ES-I3 (cell line): ENCODE results near the gene CSAD.

ENCODE experiments used
- H3K36me3 ChIP-seq: 2 replicates; pipeline ENCODE4 v1.6.1; 2013; ENCODE audit warnings: mild to moderate bottlenecking, low read length, control low read depth, moderate library complexity; ENCODE audit not compliant: insufficient read depth
- H3K4me1 ChIP-seq: 2 replicates; pipeline ENCODE4 v1.6.1; 2013; ENCODE audit warnings: mild to moderate bottlenecking, control low read depth, low read length; ENCODE audit not compliant: insufficient read depth
- H3K9ac ChIP-seq: 2 replicates; pipeline ENCODE4 v1.6.1; 2013; ENCODE audit warnings: low read depth, mild to moderate bottlenecking, low read length, moderate library complexity
- H3K9me3 ChIP-seq: 2 replicates; pipeline ENCODE4 v1.6.1; 2013; ENCODE audit warnings: mild to moderate bottlenecking, low read length, moderate library complexity; ENCODE audit not compliant: control insufficient read depth, insufficient read depth

Gene CSAD

DNA sequence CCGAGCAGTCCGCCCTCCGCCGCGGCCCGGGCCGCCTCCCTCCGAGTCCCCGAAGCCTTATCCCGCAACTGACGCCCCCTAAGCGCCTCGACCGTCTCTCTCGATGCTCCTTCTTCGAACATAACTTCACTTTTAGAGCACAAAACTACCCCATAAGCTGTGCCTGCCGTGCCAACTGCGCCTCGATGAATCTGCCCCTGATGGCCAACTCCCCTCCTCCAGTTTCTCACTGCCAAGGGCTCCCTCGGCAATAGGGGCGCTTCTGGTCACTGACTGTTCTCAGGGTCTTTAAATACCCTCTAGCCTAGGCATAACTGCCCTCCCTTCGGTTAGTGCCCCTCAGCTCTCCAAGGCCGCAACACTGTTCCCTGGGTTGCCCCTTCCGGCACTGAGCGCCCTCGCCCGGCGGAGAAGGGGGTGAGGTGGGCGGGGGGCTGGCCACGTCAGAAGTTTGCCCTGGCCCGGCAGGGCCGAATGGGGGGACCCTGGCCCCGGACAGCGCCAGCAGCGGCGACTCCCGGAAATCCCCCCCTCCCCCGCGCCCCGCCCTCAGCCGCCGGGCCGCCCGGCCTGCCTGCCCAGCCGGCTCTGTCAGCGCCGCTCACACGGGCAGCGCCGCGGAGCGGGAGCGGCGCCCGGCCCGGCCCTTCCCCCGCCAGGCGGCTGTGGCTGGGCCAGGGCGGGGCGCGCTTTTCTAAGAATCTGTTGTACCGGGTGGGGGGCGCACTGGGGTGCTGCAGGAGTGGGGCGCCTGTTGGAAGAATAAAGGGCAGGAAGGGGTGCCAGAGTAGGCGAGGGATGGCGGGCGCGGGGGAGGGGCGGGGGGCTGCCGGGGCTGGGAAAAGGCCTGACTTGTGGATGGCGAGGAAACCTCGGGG is 40.7 kb upstream of the CSAD start:
- Histone ChIP-seq H3K4me1 (peaks cover 44% of the 10 kb centered on the region), H3K9ac (peak overlapping the region; percentile 52), H3K9me3 (no peaks in the 10 kb centered on the region), H3K36me3 (no peaks in the 10 kb centered on the region)

DNA sequence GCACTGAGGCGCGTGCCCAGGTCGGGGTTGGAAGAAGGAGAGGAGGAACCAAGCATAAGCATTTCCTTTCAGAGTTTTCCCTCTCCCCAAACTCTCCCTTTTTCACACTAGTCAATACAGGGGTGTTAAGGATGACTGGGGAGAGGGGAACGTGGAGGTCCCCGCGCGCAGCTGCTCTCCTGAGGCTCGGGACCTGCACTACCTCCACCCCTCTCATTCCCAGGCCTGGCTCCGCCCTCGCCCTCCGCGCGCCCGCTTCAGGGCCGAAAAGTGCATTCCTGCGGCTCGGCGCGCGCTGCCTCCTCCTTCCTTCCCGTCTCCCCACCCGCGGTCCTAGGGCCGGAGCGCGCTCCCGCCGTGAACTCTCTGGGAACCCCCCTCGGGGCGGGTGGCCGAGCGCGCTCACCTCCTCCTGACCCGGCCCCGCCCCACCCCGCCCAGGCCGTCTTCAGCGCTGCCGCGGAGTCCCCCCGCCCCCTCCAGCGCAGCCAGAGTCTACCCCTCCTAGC is 40.0 kb upstream of the CSAD start:
- no peaks in the 10 kb centered on the region for H3K36me3 ChIP-seq
- H3K9me3 ChIP-seq, result no peaks in the 10 kb centered on the region
- peaks cover 49% of the 10 kb centered on the region for H3K4me1 ChIP-seq
- H3K9ac ChIP-seq, result peak overlapping the region; percentile 52

DNA sequence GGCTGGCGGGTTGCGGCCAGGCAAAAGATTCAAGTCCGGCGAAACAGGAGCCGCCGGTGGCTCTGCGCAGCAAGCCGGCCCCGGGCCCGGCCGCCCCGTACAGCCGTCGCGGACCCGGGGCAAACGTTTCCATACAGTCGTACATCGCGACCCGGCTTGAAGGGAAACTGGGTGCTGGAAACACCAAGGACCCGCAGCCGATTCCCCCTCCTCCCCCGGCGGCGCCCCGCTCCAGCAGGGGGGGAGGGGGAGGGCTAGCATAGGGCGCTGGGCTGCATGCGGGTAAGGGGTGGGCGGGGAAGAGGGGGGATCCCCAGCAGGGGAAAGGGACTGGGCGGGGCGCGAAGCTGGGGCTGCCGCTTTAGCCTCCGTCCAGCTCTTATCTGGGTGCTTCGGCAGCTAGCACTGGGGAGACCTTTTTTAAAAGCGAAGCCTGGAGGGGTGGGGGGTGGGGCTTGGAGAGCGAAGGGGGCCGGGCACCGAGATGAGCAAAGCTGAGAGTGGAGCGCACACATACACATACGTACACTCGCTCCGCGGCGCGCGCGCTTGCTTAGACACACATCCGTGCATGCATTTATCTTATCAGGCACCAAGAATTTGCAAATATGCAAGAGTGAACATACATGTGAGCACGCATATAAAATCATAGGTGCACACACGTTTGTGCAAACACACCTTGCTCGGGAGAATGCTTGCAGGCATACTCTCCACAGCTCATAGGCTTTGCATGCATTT is 39.4 kb upstream of the CSAD start:
- Histone ChIP-seq H3K9me3 (no peaks in the 10 kb centered on the region), H3K4me1 (peaks cover 49% of the 10 kb centered on the region), H3K9ac (peak overlapping the region; percentile 52; the same call in 1 of the 2 replicates), H3K36me3 (no peaks in the 10 kb centered on the region)

DNA sequence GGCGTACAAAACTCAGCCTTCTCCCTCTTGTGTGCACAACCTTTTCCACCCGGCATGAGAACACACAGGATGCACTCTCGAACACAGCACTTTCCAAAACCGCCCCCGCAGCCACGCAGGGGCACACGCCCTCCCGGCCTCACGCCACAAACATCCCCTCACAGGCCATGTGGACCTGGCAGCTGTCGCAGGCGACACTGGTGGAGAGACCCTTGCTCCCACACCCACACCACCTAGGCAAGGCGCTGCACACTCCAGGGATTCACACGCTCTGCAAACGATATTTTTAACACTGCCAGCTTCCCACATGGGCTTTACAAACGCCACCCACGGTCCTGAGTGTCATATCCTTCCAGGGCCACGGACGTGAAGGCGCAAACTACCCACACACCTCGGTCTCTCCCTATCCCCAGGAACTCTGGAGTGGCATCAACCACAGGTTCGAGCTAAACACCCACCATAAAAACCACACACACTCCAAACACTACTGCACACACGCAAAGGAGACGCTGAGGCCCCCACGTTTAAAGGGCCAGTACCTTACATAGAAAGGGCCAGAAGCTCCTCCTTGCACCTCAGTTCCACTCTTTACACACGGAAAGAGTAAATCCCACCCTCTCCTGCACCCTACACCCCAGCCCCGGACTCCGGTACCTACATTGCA is 38.7 kb upstream of the CSAD start:
- Histone ChIP-seq H3K4me1 (peaks cover 50% of the 10 kb centered on the region), H3K9ac (peak overlapping the region; percentile 52; the same call in 1 of the 2 replicates), H3K9me3 (no peaks in the 10 kb centered on the region), H3K36me3 (no peaks in the 10 kb centered on the region)

DNA sequence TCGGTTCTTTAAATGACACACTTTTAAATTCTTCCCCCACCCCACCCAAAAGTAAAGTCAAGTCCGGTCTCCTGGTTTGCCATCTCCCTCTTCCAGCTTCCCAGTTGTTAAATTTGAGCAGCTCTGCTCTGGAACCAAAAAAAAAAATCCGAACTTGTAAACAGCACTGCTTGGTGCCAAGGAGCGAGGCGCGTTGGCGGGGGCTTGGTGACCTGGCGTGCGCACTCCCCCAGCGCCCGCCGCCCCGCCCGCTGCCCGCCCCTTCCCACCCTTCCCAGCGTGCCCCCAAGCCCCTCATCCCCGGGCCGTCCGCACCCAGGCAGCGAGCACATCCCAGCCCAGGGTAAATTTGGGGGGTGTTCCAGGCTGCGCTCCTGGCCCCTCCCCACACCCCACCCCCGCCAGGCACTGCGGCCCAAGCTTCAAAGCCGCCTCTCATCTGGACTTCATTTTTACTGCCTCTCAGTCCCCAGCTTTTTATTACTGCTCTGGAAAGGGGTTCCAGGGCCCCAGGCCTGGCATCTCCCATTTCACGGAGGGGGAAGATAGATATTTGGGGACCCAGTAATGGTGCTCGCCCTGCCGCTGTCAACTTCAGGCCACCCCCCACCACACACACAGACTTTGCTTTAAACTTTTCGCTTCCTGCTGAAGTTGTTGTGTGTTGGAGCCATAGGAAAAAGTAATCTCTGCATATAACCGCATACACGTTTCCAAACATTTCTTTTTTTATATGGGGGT is 38.0 kb upstream of the CSAD start:
- Histone ChIP-seq H3K36me3 (no peaks in the 10 kb centered on the region), H3K9ac (peak overlapping the region; percentile 52; the same call in 1 of the 2 replicates), H3K4me1 (peaks cover 50% of the 10 kb centered on the region), H3K9me3 (no peaks in the 10 kb centered on the region)

DNA sequence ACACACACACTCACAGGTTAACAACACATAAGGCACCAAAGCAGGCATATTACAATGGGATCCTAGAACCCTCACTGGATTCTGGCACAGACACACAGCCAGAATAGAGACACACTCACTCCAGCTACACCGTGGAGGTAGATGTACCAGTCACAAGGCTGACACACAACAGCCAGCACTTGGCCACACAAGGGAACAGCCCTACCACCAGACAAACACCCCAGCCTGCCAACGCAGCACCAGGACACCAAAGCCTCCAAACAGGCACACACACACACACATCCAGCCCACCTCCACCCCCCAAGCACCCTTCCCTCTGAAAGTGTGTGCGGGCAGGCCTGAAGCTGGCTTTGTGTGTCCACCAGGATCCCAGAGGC is 37.2 kb upstream of the CSAD start:
- peak overlapping the region; percentile 2; the same call in 1 of the 2 replicates for H3K9ac ChIP-seq
- no peaks in the 10 kb centered on the region for H3K36me3 ChIP-seq
- H3K9me3 ChIP-seq, result no peaks in the 10 kb centered on the region
- H3K4me1 ChIP-seq, result peaks cover 48% of the 10 kb centered on the region

DNA sequence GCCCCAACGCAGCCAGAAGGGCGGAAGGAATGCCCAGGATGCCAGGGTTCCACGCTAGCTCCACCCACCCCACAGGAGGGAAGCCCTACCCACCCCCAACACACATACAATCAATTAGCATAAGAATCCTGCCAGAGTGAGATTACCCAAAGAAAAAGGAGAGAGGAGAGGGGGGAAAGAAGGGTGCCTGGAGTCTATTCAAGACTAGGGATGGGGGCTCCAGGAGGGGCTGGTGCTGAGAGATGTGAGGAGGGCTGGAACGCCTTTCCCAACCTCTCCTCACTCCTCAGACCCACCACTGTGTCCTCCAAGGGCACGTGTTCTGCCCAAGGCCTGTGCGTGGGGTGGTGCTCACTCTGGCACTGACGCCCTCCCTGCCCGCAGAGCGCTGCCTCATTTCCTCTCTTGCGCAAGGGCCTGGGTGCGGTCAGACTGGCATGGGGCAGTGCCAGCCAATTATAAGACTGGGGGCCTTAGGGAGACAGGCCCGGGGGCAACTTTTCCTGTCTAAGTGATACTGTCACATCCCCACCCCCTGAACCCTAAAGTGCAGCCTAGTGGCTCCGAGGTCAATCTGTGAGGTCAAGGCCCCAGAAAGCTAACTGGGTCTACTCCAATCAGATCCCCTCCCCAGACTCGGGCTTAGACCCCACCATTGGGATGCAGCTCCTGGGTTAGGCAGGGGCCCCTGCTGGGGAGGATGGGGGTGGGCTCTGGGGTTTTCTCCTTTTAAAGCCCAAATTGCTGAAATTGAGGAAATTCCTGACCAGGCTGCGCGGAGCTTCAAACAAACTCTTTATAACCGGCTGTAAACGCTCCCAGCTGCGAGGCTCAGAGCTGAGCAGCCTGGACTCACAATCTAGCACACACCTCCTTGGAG is 36.6 kb upstream of the CSAD start:
- Histone ChIP-seq H3K36me3 (no peaks in the 10 kb centered on the region), H3K9ac (peak overlapping the region; percentile 11; the same call in 1 of the 2 replicates), H3K4me1 (peaks cover 42% of the 10 kb centered on the region), H3K9me3 (no peaks in the 10 kb centered on the region)

DNA sequence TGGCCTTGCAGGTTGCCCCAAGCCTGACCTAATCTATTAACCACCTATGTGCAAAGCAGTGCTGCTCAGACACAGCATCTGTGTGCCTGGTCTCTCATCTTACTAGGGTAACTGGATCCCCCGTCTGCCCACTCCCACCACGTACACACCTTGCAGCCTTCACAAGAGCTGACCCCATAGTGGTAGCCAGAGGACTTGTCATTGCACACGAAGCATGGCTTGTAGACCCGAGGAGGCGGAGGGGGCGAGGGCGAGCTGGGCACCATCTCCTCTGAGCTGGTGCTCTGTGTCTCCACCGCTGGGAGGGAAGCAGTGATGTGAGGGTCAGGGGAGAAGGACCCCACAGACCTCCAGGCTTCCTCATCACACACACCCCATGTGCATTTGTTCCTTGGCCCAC is 34.8 kb upstream of the CSAD start:
- Histone ChIP-seq H3K36me3 (no peaks in the 10 kb centered on the region), H3K4me1 (peaks cover 39% of the 10 kb centered on the region), H3K9ac (no peak overlapping the region), H3K9me3 (no peaks in the 10 kb centered on the region)

DNA sequence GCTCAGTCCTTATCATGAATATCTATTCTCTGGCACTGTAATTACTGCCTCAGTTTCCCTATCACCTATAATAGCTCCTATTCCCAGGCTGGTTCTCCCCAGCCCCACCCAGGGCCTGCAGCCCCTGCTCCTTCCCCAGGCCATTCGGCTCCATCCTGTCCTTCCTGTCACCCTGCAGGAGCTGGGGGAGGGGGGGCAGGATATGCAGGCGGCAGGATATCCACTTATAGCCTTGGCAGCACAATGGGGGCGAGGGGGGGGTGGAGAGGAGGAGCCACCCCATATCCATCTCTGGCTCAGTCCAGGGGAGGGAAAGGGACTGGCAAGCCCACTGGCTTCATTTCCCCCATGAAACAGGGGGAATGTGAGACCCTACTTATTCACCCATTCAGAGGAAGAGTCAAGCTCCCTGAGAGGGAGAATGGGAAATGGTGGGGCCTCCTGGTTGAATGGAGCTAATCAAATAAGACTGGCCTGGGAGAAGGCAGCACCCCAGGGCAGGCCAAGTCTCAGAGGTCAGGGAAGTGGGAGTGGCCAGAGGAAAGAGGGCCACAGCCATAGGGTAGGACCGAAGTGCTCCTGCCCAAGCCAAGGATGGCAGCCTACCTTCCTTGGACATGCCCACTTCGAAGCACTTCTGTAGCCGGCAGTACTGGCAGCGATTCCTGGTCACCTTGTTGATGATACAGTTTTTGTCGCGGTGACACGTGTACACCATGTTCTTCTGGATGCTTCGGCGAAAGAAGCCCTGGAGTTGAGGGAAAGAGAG is 34.1 kb upstream of the CSAD start:
- Histone ChIP-seq H3K4me1 (peaks cover 39% of the 10 kb centered on the region), H3K36me3 (no peaks in the 10 kb centered on the region), H3K9me3 (no peaks in the 10 kb centered on the region), H3K9ac (no peak overlapping the region)

DNA sequence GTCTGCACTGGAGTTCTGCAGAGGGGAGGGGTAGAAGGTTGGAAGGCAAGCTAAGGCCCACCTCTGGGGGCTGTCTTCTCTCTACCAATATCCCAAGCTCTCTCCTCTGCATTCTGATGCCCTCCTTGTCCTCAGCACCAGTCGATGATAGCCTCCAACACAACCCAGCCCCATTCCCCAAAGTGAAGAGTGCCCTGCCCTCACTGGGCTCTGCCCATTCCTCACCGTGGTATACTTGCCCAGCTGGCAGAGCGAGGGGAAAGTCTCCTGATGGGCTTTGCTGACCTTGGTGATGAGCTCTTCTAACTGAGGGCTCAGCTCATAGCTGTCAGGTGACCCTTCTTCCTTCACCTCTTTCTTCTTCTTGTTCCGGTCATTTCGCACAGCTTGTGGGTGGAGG is 33.5 kb upstream of the CSAD start:
- no peak overlapping the region for H3K9ac ChIP-seq
- H3K36me3 ChIP-seq, result no peaks in the 10 kb centered on the region
- peaks cover 39% of the 10 kb centered on the region for H3K4me1 ChIP-seq
- H3K9me3 ChIP-seq, result no peaks in the 10 kb centered on the region

DNA sequence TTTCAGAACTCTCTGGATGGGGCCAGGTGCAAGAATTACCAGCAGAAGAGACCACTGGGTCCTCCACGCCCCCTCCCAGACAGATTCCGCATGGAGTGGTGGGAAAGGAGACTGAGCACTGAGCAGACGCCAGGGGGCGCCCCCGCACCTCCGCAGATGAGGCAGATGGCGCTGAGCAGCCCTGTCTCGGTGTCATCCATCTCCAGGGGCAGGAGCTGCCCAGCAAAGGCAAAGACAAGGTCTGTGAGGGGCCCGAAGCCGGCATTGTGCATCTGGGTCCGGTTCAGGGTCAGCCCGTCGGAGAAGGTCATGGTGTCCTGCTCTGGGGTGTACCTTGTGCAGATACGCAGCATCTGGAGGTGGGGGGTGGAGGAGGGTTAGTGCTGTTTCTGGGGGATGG is 32.6 kb upstream of the CSAD start:
- Histone ChIP-seq H3K9ac (no peak overlapping the region), H3K36me3 (no peaks in the 10 kb centered on the region), H3K9me3 (no peaks in the 10 kb centered on the region), H3K4me1 (peaks cover 37% of the 10 kb centered on the region)

DNA sequence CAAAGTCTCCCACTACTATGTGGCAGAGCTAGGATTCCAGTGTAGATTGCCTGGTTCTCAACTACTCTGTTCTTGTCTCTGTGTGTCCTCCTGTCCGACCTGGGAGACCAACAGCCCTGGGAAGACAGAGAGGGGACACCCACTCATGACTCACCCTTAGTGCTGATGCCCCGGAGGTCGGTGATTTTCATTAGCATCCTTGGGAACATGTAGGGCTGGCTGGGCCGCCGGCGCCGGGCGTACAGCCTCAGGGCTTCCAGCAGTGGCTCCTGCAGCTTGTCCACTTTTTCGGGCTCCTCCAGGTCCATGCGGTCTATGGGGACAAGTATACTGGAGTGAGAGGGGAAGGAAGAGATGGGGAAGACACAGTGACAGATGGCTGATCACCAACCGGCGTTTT is 32.2 kb upstream of the CSAD start:
- Histone ChIP-seq H3K36me3 (no peaks in the 10 kb centered on the region), H3K9ac (no peak overlapping the region), H3K4me1 (peaks cover 33% of the 10 kb centered on the region)

More for the DNA sequence above, 32.2 kb upstream of the CSAD start:
- H3K9me3 ChIP-seq, result no peaks in the 10 kb centered on the region
